ENCODE data around the gene ENKUR. TPM values are rescaled to one million over a fixed set of nuclear protein-coding genes. Genes with fewer than 3 reads are reported as not detected.

ENKUR gene
- total RNA-seq, 1 donor from 2014 or later: 0.39 TPM

DNA sequence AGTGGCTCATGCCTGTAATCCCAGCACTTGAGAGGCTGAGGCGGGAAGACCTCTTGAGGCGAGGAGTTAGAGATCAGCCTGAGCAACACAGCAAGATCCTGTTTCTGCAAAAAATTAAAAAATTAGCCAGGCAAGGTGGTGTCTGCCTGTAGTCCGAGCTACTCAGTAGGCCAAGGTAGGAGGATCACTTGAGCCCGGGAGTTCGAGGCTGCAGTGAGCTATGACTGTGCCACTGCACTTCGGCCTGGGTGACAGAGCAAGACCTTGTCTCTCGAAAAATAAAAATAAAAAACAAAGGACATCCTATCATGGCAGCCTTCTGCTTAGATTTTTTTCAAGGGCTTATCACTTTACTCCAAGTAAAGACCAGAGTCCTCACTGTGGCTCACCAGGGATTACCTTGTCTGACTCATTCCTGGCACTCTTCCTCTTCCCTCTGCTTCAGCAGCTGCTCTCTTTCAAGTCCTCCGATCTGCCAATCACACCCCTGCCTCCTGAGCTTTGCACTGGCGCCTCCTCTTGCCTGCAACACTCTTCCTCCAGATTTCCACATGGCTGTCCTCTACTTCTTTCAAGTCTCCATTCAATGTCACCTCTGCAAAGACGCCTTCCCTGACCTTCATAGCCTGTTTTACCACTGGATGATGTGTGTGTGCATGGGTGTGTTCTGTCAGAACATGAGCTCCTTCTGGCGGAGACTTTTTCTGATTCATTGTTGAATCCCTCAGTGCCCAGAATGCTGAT is 71.3 kb downstream of the ENKUR start:
- DNase-seq: no peak

DNA sequence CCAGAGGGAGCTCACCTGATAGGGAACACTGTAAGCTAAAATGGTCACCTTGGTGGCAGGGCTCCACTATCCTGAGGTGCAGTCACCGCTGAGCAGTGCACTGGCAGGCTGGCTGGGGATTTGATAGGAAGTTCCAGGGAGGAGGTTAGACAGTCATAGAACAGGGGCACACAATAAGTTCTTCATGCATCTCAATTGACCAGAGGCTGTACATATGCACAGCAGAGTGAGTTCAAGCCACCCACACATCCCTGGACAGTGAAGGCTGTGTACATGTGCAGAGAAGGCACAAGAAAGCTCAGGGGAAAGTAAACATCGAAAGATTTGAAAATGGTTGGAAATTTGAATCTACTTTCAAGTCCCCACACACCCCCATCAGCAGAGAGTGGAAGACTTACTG is 77.4 kb downstream of the ENKUR start:
- no peak for DNase-seq

DNA sequence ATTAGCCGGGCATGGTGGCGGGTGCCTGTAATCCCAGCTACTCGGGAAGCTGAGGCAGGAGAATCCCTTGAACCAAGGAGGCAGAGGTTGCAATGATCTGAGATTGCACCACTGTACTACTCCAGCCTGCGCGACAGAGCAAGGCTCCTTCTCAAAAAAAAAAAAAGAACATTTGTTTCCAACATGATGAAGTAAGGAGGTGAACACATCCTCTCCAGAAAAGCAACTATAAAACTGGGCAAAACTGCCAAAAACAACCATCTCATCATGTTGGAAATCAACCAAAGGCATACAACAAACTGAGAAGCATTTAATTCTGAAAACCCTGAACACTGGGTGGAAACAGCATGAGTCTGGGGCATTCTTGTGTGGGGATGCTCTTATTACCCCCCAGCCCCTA is 77.9 kb downstream of the ENKUR start:
- DNase-seq: no peak

DNA sequence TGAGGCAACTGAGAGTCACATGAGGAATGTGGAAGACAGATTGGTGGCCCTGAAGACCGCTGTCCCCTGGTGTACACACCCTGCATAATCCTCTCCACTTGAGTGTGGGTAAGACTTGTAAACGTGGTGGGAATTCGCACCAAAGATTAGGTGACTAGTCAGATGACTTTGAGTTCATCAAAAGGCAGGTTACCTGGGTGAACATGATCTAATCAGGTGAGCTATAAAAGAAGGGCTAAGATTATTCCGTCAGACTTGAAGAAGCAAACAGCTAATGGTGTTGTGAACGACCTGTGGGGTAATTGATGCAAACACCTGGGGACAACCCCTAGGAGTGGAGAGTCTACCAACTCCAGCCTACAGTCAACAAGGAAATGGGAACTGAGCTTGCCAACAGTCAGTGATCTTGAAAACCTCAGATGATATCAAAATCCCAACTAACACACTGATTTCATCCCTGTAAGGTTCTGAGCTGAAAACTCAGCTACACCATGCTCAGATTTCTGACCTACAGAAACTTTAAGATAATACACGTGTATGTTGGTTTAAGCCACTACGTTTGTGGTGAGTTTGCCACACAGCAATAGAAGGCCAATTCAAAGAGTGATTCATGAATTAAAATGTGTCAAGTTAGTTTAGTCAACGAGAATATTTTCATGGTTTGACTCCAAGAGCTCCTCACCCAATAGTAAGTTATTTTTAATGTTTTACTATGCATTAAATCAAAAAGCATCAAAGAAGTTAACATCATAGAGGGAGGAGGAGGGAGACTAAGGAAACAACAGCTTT is 80.3 kb downstream of the ENKUR start:
- DNase-seq: no peak

Small RNA genes lying within 50 kb of the gene (small RNA-seq; reads per million reads assigned to genes)
- gene AL512598.1 (ENCODE audit: low replicate concordance): not detected

Other genes with a start within 250 kb of the ENKUR start
- gene PRTFDC1, start 63.6 kb downstream of the ENKUR start, total RNA-seq: 11.7 TPM
- gene THNSL1, start 454 bp upstream of the ENKUR start, total RNA-seq: 5.6 TPM
- gene GPR158, start 158.8 kb upstream of the ENKUR start, total RNA-seq: 0.10 TPM

Measured in skin of body (tissue), 3 donors.